GM10847 (cell line): Measurements from ENCODE around the gene POP5.

ENCODE experiments used
- POLR2A ChIP-seq: IDR thresholded peaks from 2 replicates; pipeline ENCODE4 v1.6.1; 2011; ENCODE audit not compliant: insufficient read length; ENCODE audit errors: extremely low read depth

Gene POP5

DNA sequence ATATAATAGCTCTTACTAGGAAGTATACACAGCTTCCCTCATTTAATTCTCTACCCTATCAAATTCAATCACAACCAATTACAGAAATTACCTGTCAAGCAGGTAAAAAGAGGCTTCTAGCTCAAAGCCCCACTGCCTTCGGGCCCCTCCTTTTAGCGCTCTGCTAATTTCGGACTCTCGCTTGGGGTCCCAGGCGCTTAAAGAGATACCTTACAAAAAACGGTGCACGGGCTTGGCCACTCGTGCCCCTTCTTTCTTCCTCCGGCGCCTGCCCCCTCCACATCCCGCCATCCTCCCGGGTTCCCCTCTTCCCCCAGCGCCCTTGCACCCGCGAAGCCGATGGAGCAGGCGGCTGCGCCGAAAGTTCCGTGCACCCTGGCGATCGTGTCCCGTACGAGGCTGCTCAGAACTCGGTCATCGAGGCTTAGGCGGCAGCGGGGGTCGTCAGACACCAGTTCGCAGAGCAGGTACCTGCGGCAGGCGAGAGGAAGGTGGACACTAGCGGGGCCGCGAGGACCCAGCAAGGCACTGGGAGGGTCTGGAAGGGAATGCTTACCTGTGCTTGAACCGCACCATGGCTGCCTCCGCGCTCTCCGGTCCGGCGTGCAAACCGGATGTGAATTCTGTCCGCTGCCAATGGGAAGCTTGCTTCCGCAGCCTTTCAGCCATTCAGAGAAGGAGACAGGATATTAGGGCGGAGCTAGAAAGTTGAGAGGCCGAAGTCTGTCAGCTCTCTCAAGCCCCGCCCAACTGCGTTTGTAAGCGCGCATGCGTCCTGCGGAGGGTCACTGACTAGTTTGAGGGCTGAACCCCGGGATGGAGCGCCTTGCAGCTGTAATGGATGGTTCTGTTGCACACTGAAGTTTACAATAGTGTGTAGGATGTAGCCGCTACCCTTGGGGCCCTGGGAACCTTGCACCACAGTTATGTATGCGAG lies at the start of gene POP5:
POP5 (minus strand) TSS at position 616 of the 937 bp plus-strand sequence; CDS start at position 576, 40 bp downstream.
- peak; percentile 72 for TF ChIP-seq POLR2A

GRCh38 chr12:120630104-120630892 lies 49.1 kb upstream of the POP5 start:
- TF ChIP-seq POLR2A: no peak

DNA sequence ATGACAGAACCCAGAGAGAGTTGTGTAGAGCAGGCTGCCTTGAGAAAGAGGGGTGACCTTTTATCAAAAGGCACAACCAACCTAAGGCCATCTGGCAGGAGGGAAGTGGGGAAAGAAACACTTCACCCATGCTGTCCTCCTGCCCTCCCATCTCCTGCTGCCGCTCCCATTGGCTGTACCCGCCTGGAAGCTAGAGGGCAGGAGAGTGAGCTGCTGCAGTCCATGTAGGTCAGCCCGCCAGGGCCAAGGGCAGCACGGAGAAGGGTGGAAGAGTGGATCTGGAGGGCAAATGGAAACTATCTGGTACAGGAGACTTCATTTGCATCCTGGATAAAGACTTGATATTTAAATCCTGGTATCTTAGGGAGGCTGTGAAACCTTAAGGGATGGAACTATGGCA lies 47.7 kb upstream of the POP5 start:
- TF ChIP-seq POLR2A: no peak

GRCh38 chr12:120625557-120626419 lies 44.6 kb upstream of the POP5 start:
- no peak for TF ChIP-seq POLR2A

DNA sequence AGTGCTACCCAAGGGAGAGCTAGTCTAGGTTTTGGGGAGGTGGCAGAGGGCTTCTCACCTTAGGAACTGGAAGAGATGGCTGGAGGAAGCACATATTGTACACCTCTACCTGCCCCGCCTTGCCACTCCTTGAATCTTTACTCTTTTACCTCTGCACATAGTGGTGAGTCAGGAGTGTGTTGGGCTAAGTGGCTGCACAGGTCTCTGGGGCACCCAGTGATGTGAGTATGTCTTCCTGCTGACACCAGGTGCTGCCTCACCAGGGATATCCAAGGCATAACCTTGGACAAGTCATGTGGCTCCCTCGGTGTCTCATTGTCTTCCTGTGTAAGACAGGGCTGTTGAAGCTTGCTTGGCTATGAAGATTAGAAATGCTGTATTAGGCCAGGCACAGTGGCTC lies 39.4 kb upstream of the POP5 start:
- no peak for TF ChIP-seq POLR2A

DNA sequence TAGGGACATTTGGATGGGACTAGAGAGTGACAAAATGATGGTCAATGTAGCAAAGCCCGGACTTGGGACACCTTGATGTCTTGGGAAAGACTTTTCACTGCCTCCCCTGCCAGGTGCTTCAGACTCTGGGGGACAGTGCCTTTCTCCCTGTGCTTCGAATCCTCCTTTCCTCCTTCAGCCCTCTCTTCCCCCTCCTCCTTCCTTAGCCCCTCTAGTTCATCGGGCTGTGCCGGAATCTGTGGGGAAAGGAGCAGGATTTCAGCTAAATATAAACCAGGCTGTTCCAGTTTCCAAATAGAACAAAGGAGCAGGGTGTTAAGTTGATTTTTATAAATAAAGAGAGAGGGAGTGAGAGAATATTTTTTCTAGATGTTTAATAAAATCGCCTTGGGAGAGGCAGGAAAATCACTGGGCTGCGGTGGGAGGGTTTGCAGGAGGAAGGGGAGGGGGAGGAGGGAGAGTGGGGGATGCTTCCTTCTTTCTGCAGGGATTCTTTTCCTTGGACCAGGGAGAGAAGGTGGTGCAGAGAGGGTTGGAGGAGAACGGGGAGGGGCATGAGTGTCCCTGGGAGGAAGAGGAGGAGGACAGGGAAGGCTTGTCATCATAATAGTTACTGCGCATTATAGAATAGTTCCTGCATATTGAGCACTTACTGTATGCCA lies 37.9 kb upstream of the POP5 start:
- no peak for TF ChIP-seq POLR2A

GRCh38 chr12:120614848-120615247 lies 33.6 kb upstream of the POP5 start:
- no peak for TF ChIP-seq POLR2A

GRCh38 chr12:120610560-120610959 lies 29.4 kb upstream of the POP5 start:
- TF ChIP-seq POLR2A: no peak

DNA sequence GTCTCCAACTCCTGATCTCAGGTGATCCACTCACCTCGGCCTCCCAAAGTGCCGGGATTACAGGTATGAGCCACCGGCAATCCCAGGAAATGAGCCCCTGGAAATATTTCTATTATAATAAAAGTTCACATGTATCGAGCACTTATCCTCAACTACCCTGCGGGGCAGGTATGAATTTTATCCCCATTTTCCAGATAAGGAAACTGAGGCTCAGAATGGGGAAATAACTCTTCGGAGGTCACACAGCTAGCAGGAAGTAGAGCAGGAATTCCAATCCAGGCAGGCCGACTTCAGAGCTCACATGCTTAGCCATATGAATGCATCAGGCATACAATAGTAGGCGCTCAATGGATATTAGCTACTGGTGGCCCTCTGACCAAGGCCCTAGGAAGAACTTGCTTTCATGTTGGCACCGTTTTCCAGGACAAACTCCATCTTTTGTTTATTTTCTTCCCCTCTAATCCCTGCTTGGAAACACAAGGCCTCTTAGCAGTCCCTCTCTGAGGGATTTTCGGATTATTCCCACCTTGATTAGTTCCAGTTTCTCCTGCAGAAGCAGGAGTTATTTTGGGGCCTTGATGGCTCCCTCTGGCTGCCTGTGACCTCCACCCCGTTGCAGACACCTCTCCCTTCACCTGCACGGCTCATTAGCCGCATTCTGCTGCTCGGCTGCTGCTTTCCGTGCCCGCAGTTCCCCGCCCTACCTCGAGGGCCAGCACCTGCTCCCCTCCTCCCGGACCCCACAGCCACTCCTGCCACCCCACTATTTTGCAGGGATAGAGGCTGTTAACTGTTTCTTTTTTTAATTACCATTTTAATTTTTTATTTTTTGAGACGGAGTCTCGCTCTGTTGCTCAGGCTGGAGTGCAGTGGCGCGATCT lies 18.7 kb upstream of the POP5 start:
- TF ChIP-seq POLR2A: no peak

- no peak for TF ChIP-seq POLR2A
Measured at GRCh38 chr12:120598674-120599463, 17.7 kb upstream of the POP5 start.

DNA sequence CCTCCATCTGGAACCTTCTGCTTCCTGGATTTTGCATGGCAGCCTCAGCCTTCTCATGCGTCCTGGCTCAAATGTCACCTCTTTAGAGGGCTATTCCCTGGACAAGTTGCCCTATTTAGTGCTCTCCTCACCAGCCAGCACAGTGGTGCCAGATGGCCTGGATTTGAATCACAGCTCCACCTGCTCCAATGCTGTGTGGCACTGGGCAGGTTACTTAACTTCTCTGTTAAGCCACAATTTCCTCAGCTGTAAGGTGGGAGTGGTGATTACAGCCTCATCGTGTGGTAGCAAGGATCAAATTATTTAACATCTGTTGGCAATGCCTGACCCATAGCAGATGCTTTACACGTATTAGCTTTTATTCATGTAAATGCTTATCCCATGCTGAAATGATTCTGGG lies 16.7 kb upstream of the POP5 start:
- TF ChIP-seq POLR2A: no peak

- TF ChIP-seq POLR2A: no peak
Measured at GRCh38 chr12:120596901-120597300, 15.7 kb upstream of the POP5 start.

DNA sequence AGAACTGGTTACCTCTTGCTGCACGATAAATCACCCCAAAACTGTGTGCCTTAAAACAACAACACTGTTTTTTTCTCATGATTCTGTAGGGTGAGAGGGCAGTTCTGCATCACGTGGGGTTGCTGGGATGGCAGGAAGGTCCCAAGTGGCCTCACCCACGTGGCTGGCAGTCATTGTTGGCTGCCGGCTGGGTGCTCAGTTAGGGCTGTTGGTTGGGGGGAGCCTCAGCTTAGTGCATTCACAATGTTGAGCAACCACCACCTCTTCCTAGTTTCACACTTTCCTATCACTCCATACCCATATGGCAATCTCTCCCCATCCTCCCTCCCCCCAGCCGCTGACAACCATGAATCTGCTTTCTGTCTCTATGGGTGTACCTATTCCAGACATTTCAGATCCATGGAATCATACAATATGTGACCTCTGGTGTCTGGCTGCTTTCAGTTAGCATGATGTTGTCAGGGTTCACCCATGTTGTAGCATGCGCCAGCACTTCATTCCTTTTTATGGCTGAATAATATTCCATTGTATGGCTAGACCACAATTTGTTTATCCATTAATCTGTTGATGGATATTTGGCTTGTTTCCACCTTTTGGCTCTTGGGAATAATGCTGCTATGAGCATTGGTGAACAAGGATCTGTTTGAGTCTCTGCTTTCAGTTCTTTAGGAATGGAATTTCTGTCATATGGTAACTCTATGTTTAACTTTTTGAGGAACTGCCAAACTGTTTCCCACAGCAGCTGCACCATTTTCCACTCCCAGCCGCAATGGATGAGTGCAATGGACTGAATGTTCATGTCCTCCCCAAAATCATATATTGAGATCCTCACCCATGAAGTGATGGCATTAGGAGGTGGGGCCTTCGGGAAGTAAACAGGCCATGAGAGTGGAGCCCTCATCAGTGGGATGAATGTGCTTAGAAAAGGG lies 11.2 kb upstream of the POP5 start:
- no peak for TF ChIP-seq POLR2A
